Measurements from ENCODE around the gene MARF1. TPM values are rescaled to one million over a fixed set of nuclear protein-coding genes. Genes with fewer than 3 reads are reported as not detected.

MARF1 gene
- total and polyA plus RNA-seq, 9 of the 15 experiments (the other 6 are each of a cell fraction or from before 2014, with no cell fraction given) = 4.7 to 33.2 (median 11.7) TPM

DNA sequence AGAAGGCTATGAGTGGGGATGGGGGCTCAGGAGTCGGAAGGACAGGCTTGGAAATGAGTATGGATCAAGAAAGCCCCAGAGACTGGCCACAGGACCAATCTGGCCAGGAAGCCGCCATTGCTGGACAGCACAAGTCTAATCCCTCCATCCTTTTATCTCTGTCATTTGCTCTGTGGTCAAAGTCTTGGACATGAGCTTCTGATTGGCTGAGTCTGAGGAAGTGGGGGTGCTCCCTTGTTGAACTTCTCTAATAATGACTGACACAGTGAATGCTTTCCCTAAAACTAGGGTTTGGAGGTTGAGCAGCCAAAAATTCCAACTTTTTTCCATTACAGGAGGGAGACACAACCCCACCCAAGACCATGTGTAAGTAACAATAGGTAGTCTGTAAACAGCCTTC is 97.4 kb downstream of the MARF1 start (continued):
- TF ChIP-seq LCOR (CRISPR knock-in tag; IDR thresholded peaks at IDR 0.05) = no peak
- TF ChIP-seq RFX5 (IDR thresholded peaks at IDR 0.05; ENCODE audit: low read depth, low read length) = no peak
- TF ChIP-seq SMAD4 (CRISPR knock-in tag; conservative IDR thresholded peaks at IDR 0.05) = no peak
- TF ChIP-seq NFYB (IDR thresholded peaks at IDR 0.05; ENCODE audit: extremely low read depth, insufficient read length) = peak; percentile 55
- TF ChIP-seq ZC3H4 (CRISPR knock-in tag; IDR thresholded peaks at IDR 0.05; ENCODE audit: borderline replicate concordance) = no peak
- peak; percentile 68; the same call in 1 of the 2 replicates for TF ChIP-seq MECOM (CRISPR knock-in tag; IDR thresholded peaks at IDR 0.05)
- TF ChIP-seq SPI1 (IDR thresholded peaks at IDR 0.05; ENCODE audit: borderline replicate concordance, low read depth, low read length) = peak; percentile 80; the same call in 1 of the 2 replicates
- TF ChIP-seq ERF (CRISPR knock-in tag; IDR thresholded peaks at IDR 0.05) = no peak
- no peak for TF ChIP-seq PHB (CRISPR knock-in tag; IDR thresholded peaks at IDR 0.05)
- TF ChIP-seq, protein P1, sequence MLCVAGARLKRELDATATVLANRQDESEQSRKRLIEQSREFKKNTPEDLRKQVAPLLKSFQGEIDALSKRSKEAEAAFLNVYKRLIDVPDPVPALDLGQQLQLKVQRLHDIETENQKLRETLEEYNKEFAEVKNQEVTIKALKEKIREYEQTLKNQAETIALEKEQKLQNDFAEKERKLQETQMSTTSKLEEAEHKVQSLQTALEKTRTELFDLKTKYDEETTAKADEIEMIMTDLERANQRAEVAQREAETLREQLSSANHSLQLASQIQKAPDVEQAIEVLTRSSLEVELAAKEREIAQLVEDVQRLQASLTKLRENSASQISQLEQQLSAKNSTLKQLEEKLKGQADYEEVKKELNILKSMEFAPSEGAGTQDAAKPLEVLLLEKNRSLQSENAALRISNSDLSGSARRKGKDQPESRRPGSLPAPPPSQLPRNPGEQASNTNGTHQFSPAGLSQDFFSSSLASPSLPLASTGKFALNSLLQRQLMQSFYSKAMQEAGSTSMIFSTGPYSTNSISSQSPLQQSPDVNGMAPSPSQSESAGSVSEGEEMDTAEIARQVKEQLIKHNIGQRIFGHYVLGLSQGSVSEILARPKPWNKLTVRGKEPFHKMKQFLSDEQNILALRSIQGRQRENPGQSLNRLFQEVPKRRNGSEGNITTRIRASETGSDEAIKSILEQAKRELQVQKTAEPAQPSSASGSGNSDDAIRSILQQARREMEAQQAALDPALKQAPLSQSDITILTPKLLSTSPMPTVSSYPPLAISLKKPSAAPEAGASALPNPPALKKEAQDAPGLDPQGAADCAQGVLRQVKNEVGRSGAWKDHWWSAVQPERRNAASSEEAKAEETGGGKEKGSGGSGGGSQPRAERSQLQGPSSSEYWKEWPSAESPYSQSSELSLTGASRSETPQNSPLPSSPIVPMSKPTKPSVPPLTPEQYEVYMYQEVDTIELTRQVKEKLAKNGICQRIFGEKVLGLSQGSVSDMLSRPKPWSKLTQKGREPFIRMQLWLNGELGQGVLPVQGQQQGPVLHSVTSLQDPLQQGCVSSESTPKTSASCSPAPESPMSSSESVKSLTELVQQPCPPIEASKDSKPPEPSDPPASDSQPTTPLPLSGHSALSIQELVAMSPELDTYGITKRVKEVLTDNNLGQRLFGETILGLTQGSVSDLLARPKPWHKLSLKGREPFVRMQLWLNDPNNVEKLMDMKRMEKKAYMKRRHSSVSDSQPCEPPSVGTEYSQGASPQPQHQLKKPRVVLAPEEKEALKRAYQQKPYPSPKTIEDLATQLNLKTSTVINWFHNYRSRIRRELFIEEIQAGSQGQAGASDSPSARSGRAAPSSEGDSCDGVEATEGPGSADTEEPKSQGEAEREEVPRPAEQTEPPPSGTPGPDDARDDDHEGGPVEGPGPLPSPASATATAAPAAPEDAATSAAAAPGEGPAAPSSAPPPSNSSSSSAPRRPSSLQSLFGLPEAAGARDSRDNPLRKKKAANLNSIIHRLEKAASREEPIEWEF (CRISPR knock-in tag; IDR thresholded peaks at IDR 0.05) = no peak
- TF ChIP-seq ZNF316 (IDR thresholded peaks at IDR 0.05) = no peak
- no peak for TF ChIP-seq ZNF76 (CRISPR knock-in tag; IDR thresholded peaks at IDR 0.05; ENCODE audit: borderline replicate concordance)
- TF ChIP-seq SMAD2 (IDR thresholded peaks at IDR 0.05; ENCODE audit: low read depth, low read length) = no peak
- TF ChIP-seq POLR2B (IDR thresholded peaks at IDR 0.05; ENCODE audit: low read depth, partially characterized antibody) = no peak
- 0 out of 2 replicates have a peak, but pooled peaks have one; percentile 28 for TF ChIP-seq EHMT2 (IDR thresholded peaks at IDR 0.05)
- no peak for TF ChIP-seq BRCA1 (IDR thresholded peaks at IDR 0.05)
- TF ChIP-seq BRCA1 (CRISPR knock-in tag; IDR thresholded peaks at IDR 0.05) = no peak
- TF ChIP-seq SAFB (IDR thresholded peaks at IDR 0.05; ENCODE audit: borderline replicate concordance, low read depth, low read length) = no peak
- TF ChIP-seq, protein P2, sequence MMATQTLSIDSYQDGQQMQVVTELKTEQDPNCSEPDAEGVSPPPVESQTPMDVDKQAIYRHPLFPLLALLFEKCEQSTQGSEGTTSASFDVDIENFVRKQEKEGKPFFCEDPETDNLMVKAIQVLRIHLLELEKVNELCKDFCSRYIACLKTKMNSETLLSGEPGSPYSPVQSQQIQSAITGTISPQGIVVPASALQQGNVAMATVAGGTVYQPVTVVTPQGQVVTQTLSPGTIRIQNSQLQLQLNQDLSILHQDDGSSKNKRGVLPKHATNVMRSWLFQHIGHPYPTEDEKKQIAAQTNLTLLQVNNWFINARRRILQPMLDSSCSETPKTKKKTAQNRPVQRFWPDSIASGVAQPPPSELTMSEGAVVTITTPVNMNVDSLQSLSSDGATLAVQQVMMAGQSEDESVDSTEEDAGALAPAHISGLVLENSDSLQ (IDR thresholded peaks at IDR 0.05) = peak; percentile 53; the same call in 1 of the 2 replicates
- no peak for TF ChIP-seq GABPA (tag; conservative IDR thresholded peaks at IDR 0.05; ENCODE audit: low read depth)
- TF ChIP-seq CBX3 (IDR thresholded peaks at IDR 0.05; ENCODE audit: borderline replicate concordance in 1 of 2, low read length in 2 of 2) = no peak
- TF ChIP-seq, protein P3, sequence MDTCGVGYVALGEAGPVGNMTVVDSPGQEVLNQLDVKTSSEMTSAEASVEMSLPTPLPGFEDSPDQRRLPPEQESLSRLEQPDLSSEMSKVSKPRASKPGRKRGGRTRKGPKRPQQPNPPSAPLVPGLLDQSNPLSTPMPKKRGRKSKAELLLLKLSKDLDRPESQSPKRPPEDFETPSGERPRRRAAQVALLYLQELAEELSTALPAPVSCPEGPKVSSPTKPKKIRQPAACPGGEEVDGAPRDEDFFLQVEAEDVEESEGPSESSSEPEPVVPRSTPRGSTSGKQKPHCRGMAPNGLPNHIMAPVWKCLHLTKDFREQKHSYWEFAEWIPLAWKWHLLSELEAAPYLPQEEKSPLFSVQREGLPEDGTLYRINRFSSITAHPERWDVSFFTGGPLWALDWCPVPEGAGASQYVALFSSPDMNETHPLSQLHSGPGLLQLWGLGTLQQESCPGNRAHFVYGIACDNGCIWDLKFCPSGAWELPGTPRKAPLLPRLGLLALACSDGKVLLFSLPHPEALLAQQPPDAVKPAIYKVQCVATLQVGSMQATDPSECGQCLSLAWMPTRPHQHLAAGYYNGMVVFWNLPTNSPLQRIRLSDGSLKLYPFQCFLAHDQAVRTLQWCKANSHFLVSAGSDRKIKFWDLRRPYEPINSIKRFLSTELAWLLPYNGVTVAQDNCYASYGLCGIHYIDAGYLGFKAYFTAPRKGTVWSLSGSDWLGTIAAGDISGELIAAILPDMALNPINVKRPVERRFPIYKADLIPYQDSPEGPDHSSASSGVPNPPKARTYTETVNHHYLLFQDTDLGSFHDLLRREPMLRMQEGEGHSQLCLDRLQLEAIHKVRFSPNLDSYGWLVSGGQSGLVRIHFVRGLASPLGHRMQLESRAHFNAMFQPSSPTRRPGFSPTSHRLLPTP (IDR thresholded peaks at IDR 0.05; ENCODE audit: borderline replicate concordance, extremely low read depth, insufficient read length) = no peak
